DMS 273 treated with DMSO at 0.1 percent for 48 hours (cell line): ENCODE data around the gene PTPRR.

ENCODE experiments used
- DNase-seq: peaks from one replicate; lab custom pipeline; 2025; lab: John Stamatoyannopoulos, UW

PTPRR gene

GRCh38 chr12:70920251-70920851 is at the start of gene PTPRR:
PTPRR (minus strand) TSS chr12:70920738; CDS start chr12:70920390, 348 bp downstream.
- DNase-seq: peak; percentile 7

GRCh38 chr12:70966996-70967790 is 46.7 kb upstream of the PTPRR start:
- no peak for DNase-seq

GRCh38 chr12:70966046-70966445 is 45.5 kb upstream of the PTPRR start:
- DNase-seq: no peak

- no peak for DNase-seq
Measured at GRCh38 chr12:70964867-70965510, 44.5 kb upstream of the PTPRR start.

- no peak for DNase-seq
Measured at GRCh38 chr12:70963081-70963660, 42.6 kb upstream of the PTPRR start.

- DNase-seq: no peak
Measured at GRCh38 chr12:70962226-70962794, 41.8 kb upstream of the PTPRR start.

GRCh38 chr12:70960484-70960883 is 39.9 kb upstream of the PTPRR start:
- no peak for DNase-seq

- DNase-seq: no peak
Measured at GRCh38 chr12:70955415-70955814, 34.9 kb upstream of the PTPRR start.

- DNase-seq: no peak
Measured at GRCh38 chr12:70950451-70950850, 29.9 kb upstream of the PTPRR start.

GRCh38 chr12:70948976-70949336 is 28.4 kb upstream of the PTPRR start:
- DNase-seq: no peak

GRCh38 chr12:70948236-70948975 is 27.9 kb upstream of the PTPRR start:
- DNase-seq: no peak

GRCh38 chr12:70936203-70936813 is 15.8 kb upstream of the PTPRR start:
- no peak for DNase-seq

- no peak for DNase-seq
Measured at GRCh38 chr12:70933133-70933532, 12.6 kb upstream of the PTPRR start.

GRCh38 chr12:70929029-70929428 is 8.5 kb upstream of the PTPRR start:
- no peak for DNase-seq

- DNase-seq: no peak
Measured at GRCh38 chr12:70928071-70928470, 7.5 kb upstream of the PTPRR start.

GRCh38 chr12:70927356-70927755 is 6.8 kb upstream of the PTPRR start:
- no peak for DNase-seq

- no peak for DNase-seq
Measured at GRCh38 chr12:70925539-70925938, 5.0 kb upstream of the PTPRR start.

GRCh38 chr12:70920891-70921290 is 353 bp upstream of the PTPRR start:
- no peak for DNase-seq

GRCh38 chr12:70919597-70920035 is 922 bp downstream of the PTPRR start:
- DNase-seq: no peak

GRCh38 chr12:70919176-70919575 is 1.4 kb downstream of the PTPRR start:
- DNase-seq: no peak

- DNase-seq: no peak
Measured at GRCh38 chr12:70918321-70918720, 2.2 kb downstream of the PTPRR start.
